ENCODE measurements around the gene ATG5. TPM values are rescaled to one million over a fixed set of nuclear protein-coding genes. Genes with fewer than 3 reads are reported as not detected.

Gene ATG5
- polyA plus RNA-seq, 1 donor (not counting 4 experiments of a cell fraction or from before 2014, with no cell fraction given): 60.0 TPM

DNA sequence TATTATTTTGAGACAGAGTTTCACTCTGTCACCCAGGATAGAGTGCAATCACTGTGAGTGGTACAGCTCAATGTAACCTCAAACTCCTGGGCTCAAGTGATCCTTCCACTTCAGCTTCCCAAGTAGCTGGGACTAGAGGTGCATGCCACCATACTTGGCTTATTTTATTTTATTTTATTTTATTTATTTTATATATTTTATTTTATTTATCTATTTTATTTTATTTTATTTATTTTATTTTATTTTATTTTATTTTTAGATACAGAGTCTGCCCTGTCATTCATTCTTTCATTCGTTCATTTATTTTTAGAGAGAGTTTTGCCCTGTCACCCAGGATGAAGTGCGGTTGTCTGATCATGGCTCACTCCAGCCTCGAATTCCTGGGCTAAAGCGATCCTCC lies 35.5 kb downstream of the ATG5 start:
- H3K4me1 ChIP-seq (ENCODE audit: control insufficient read depth, extremely low read depth, insufficient read depth, low read length): peaks cover 12% of the 10 kb centered on the region
- dilution Hi-C loops (cut with MboI; ENCODE audit: extremely low pct_ligation_motif_present, low sequenced_read_pairs): no loop called here
- peaks cover 3% of the 10 kb centered on the region for H3K9me1 ChIP-seq (ENCODE audit: control insufficient read depth, extremely low read depth, insufficient read depth, low read length)
- no peak overlapping the region for H3K4me3 ChIP-seq (ENCODE audit: control insufficient read depth in 2 of 3, extremely low read depth in 1 of 3, insufficient read depth in 2 of 3, low read depth in 1 of 3, low read length in 3 of 3)
- no peak overlapping the region for H3K27ac ChIP-seq (ENCODE audit: control insufficient read depth, insufficient read depth, low read length)
- H3K36me3 ChIP-seq (ENCODE audit: control insufficient read depth in 2 of 2, extremely low read depth in 1 of 2, insufficient read depth in 2 of 2, low read length in 2 of 2): peaks cover 6 to 18% of the 10 kb centered on the region in 2 experiments
- peaks cover 60% of the 10 kb centered on the region for H3K79me2 ChIP-seq (ENCODE audit: control insufficient read depth, insufficient read depth, low read length)
- no peak overlapping the region for H3K4me2 ChIP-seq (ENCODE audit: control insufficient read depth, extremely low read depth, insufficient read depth, low read depth, low read length)
- H3K9ac ChIP-seq (ENCODE audit: control insufficient read depth, extremely low read depth, insufficient read depth, low read length): no peak overlapping the region
- no peaks in the 10 kb centered on the region for H4K20me1 ChIP-seq (ENCODE audit: control insufficient read depth, extremely low read depth, insufficient read depth, low read length)
- no peaks in the 10 kb centered on the region for H3K27me3 ChIP-seq (ENCODE audit: control insufficient read depth, extremely low read depth, insufficient read depth, low read length)
- no peak for TF ChIP-seq EZH2 (IDR thresholded peaks at IDR 0.05; ENCODE audit: low read length)
- no peak overlapping the region for H2AFZ ChIP-seq (ENCODE audit: control insufficient read depth, low read length)
- FAIRE-seq (no peak), DNase-seq (ENCODE audit: low read depth, low spot score) (no peak)
- no peaks in the 10 kb centered on the region for H3K9me3 ChIP-seq (ENCODE audit: control insufficient read depth, low read depth, low read length)

DNA sequence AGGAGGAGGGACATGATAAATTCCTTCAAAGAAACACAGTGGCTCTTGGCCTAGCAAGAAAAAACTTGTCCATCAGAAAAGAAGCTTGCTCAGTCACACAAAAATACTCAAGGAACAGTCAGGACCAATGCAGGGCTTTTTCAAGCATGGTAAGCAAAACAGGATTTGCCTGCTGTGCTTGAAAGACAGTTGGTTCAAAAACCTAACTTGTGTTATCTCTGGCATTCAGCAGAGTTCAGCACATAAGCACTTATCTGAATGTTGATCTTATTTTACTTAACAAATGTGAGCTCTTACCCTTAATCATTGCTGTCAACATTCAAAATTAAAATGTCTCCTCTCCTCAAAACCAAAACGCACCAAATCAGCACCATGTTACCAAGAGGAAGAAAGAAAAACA lies 38.3 kb downstream of the ATG5 start:
- no peaks in the 10 kb centered on the region for H3K9me3 ChIP-seq (ENCODE audit: control insufficient read depth, low read depth, low read length)
- dilution Hi-C loops (cut with MboI; ENCODE audit: extremely low pct_ligation_motif_present, low sequenced_read_pairs): no loop called here
- no peak overlapping the region for H2AFZ ChIP-seq (ENCODE audit: control insufficient read depth, low read length)
- no peak overlapping the region for H3K9ac ChIP-seq (ENCODE audit: control insufficient read depth, extremely low read depth, insufficient read depth, low read length)
- no peaks in the 10 kb centered on the region for H3K27me3 ChIP-seq (ENCODE audit: control insufficient read depth, extremely low read depth, insufficient read depth, low read length)
- H3K4me2 ChIP-seq (ENCODE audit: control insufficient read depth, extremely low read depth, insufficient read depth, low read depth, low read length): no peak overlapping the region
- no peak overlapping the region for H3K27ac ChIP-seq (ENCODE audit: control insufficient read depth, insufficient read depth, low read length)
- H3K4me3 ChIP-seq (ENCODE audit: control insufficient read depth in 2 of 3, extremely low read depth in 1 of 3, insufficient read depth in 2 of 3, low read depth in 1 of 3, low read length in 3 of 3): no peak overlapping the region
- TF ChIP-seq EZH2 (IDR thresholded peaks at IDR 0.05; ENCODE audit: low read length): no peak
- TF ChIP-seq, protein P1, sequence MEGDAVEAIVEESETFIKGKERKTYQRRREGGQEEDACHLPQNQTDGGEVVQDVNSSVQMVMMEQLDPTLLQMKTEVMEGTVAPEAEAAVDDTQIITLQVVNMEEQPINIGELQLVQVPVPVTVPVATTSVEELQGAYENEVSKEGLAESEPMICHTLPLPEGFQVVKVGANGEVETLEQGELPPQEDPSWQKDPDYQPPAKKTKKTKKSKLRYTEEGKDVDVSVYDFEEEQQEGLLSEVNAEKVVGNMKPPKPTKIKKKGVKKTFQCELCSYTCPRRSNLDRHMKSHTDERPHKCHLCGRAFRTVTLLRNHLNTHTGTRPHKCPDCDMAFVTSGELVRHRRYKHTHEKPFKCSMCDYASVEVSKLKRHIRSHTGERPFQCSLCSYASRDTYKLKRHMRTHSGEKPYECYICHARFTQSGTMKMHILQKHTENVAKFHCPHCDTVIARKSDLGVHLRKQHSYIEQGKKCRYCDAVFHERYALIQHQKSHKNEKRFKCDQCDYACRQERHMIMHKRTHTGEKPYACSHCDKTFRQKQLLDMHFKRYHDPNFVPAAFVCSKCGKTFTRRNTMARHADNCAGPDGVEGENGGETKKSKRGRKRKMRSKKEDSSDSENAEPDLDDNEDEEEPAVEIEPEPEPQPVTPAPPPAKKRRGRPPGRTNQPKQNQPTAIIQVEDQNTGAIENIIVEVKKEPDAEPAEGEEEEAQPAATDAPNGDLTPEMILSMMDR (optimal IDR thresholded peaks at IDR 0.05 in 1 of 3, IDR thresholded peaks at IDR 0.05 in 1 of 3, conservative IDR thresholded peaks at IDR 0.05 in 1 of 3; ENCODE audit: extremely low read depth in 1 of 3, insufficient read depth in 2 of 3, low read length in 3 of 3): no peak
- peak; percentile 86 for FAIRE-seq
- peaks cover 8% of the 10 kb centered on the region for H3K4me1 ChIP-seq (ENCODE audit: control insufficient read depth, extremely low read depth, insufficient read depth, low read length)
- H3K9me1 ChIP-seq (ENCODE audit: control insufficient read depth, extremely low read depth, insufficient read depth, low read length): peaks cover 3% of the 10 kb centered on the region
- no peaks in the 10 kb centered on the region for H4K20me1 ChIP-seq (ENCODE audit: control insufficient read depth, extremely low read depth, insufficient read depth, low read length)
- DNase-seq (ENCODE audit: low read depth, low spot score): no peak
- H3K79me2 ChIP-seq (ENCODE audit: control insufficient read depth, insufficient read depth, low read length): peaks cover 65% of the 10 kb centered on the region
- peaks cover 7 to 12% of the 10 kb centered on the region in 2 experiments for H3K36me3 ChIP-seq (ENCODE audit: control insufficient read depth in 2 of 2, extremely low read depth in 1 of 2, insufficient read depth in 2 of 2, low read length in 2 of 2)

DNA sequence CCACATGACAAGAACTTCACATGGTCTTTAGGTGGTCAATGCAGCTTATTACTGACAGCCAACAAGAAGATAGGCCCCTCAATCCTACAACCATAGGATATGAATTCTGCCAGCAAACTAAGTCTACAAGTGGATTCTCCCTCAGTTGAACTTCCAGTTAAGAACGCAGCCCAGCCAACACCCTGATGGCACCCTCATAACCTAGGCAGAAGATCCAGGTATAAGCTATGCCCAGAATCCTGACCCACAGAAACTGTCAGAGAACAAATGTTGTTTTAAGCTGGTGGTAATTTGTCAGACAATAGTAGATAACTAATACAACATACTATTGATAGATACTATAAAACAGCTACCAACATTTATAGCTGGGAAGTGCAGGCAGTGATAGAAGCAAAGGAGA lies 38.8 kb downstream of the ATG5 start:
- peaks cover 3% of the 10 kb centered on the region for H3K9me1 ChIP-seq (ENCODE audit: control insufficient read depth, extremely low read depth, insufficient read depth, low read length)
- FAIRE-seq: peak; percentile 23
- peaks cover 4 to 7% of the 10 kb centered on the region in 2 experiments for H3K36me3 ChIP-seq (ENCODE audit: control insufficient read depth in 2 of 2, extremely low read depth in 1 of 2, insufficient read depth in 2 of 2, low read length in 2 of 2)
- no peaks in the 10 kb centered on the region for H4K20me1 ChIP-seq (ENCODE audit: control insufficient read depth, extremely low read depth, insufficient read depth, low read length)
- dilution Hi-C loops (cut with MboI; ENCODE audit: extremely low pct_ligation_motif_present, low sequenced_read_pairs): no loop called here
- TF ChIP-seq, protein P1 (optimal IDR thresholded peaks at IDR 0.05 in 1 of 3, IDR thresholded peaks at IDR 0.05 in 1 of 3, conservative IDR thresholded peaks at IDR 0.05 in 1 of 3; ENCODE audit: extremely low read depth in 1 of 3, insufficient read depth in 2 of 3, low read length in 3 of 3): no peak
- no peak for TF ChIP-seq EZH2 (IDR thresholded peaks at IDR 0.05; ENCODE audit: low read length)
- H2AFZ ChIP-seq (ENCODE audit: control insufficient read depth, low read length): no peak overlapping the region
- H3K4me1 ChIP-seq (ENCODE audit: control insufficient read depth, extremely low read depth, insufficient read depth, low read length): peaks cover 12% of the 10 kb centered on the region
- no peaks in the 10 kb centered on the region for H3K27me3 ChIP-seq (ENCODE audit: control insufficient read depth, extremely low read depth, insufficient read depth, low read length)
- no peak overlapping the region for H3K4me3 ChIP-seq (ENCODE audit: control insufficient read depth in 2 of 3, extremely low read depth in 1 of 3, insufficient read depth in 2 of 3, low read depth in 1 of 3, low read length in 3 of 3)
- H3K4me2 ChIP-seq (ENCODE audit: control insufficient read depth, extremely low read depth, insufficient read depth, low read depth, low read length): no peak overlapping the region
- no peak overlapping the region for H3K9ac ChIP-seq (ENCODE audit: control insufficient read depth, extremely low read depth, insufficient read depth, low read length)
- DNase-seq (ENCODE audit: low read depth, low spot score): no peak
- H3K9me3 ChIP-seq (ENCODE audit: control insufficient read depth, low read depth, low read length): no peaks in the 10 kb centered on the region
- H3K79me2 ChIP-seq (ENCODE audit: control insufficient read depth, insufficient read depth, low read length): peaks cover 63% of the 10 kb centered on the region
- no peak overlapping the region for H3K27ac ChIP-seq (ENCODE audit: control insufficient read depth, insufficient read depth, low read length)

All from keratinocyte (primary cell).